ENCODE results near the gene TSSC4.

TSSC4 gene

DNA sequence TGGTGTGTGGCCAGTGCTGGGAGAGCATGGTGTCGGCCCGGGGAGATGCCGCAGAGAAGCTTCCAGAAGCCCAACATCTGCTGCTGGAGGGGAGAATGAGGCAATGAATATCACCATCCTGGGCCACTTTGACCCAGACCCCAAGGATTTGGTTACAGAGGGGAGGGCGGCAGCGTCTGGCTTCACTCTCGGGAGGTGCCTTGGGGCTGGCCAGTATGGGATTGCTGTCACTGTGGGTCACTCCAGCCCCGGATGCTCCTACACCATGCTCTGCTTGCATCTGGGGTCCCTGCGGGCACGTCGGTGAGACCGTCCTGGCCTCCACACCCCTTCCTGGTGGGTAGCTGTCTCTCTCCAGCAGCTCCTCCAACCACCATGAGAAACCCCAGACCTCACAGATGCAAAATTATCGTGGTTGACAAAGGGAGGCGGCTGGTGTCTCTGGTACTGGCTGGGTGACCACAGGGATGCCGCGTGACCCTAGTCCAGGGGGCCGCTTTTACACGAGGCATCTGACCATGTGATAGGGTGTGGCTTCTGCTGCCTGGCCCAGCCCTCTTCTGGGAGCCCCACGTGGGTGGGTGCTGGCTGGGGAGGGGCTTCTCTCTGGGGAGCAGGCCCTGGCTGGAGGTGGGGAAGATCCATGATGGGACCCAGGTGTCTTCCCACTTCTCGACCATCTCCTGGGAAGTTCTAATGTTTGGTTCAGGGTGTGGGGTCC is 49.9 kb downstream of the TSSC4 start:
- no peak for DNase-seq

DNA sequence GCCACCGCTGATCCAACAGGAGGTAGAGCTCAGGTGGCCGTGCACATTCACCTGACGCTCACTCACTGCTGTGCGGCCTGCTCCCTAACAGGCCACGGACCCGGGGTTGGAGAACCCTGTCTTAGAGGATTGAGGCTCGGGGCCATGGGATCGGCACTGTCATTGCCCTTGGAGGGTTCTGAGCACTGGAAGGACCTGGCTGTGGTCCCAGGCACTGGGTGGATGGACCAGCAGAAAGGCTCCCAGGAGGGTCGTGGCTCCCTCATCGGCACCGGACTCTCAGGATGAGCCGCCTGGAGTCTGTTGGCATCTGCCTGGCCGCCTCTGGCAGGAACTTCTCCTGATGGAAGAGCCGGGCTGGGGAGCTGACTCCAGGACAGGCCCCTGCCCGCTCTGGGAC is 50.8 kb downstream of the TSSC4 start:
- DNase-seq = no peak

DNA sequence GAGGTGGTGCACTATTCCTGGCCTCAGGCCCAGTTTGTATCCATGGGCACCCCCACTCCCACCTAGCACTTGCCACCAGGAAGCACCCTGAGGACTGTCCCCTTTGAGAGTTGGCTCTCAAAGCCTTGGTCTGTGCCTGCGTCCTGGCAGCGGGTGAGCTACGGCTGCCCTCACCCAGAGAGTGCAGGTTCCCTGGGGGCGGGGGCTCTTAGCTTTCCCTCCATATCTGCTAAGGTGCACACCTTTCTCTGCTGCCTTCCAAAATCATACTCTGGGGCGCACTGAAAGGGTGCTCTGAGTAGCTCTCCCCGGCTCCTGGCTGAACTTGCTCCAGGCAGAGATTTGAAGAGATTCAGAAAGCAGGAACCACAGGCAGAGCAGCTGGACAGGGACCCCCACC is 51.4 kb downstream of the TSSC4 start:
- DNase-seq = no peak

DNA sequence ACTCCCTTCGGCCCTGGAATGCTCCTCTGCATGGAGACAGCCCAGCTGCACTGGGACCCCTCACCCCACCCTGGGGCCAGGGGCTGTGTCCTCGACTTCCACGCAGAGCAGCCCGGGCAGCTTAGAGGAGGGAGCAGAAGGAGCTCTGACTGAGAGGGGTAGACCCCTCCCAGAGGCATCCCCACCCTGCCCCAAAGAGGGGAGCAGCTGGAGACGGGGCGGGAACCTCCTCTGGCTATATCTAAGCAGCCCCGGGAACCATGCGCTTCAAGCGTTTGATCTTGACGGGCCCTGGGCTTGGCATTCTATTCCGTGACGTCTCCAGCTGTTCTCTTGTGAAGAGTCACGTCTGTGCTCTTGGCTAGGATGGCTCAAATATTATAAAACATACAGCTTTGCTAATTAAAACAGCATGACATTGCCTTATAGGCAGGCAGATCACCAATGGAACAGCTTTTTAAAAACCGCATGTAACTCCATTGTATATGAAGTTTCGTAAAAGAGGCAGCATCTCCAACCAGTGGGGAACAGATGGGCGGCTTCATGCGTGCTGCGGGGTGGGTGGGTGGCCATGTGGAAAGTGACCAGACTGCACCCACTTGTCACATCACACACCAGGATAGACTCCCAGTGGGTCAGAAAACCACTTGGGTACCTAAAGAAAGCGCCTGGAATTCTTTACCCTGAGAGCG is 51.9 kb downstream of the TSSC4 start:
- no peak for DNase-seq

DNA sequence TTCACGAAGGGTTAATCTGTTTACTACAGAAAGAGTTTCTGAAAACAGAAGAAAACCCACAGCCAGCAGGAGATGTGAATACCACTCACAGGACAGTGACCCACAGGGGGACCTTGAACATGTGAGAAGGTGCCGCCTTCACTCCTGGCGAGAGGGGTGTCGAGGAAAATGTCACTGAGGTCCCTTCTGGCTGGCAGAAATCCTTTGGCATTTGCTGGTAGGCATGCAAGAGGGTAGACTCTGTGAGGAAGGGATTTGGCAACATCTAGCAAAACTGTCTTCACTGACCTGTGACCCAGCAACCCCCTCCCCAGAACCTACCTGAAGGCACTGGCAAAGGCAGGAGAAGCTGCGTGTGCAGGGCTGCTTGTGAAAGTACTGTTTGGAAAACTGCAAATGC is 52.9 kb downstream of the TSSC4 start:
- DNase-seq = no peak
